ENCODE measurements around the gene NPRL2. TPM values are rescaled to one million over a fixed set of nuclear protein-coding genes. Genes with fewer than 3 reads are reported as not detected.

The NPRL2 gene
- total RNA-seq, 1 donor from 2014 or later = 16.4 TPM

DNA sequence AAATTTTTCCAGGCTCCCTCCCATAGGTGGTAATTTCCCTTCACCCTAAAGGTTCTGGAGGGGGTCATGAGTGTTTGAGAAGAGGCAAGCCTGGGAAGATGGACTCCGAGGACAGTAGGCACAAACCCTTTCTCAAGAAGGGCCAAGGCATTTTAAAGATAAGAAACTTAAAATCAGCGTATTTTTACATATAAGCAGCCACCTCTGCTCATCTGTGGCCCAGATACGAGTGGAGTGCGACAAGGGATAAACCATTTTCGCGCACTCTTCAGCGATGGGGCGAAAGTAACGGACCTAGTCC lies 10.5 kb downstream of the NPRL2 start:
- H3K4me3 ChIP-seq = peak overlapping the region; percentile 97
- no peak for DNase-seq
- peaks cover 15% of the 10 kb centered on the region for H3K27me3 ChIP-seq (ENCODE audit: low read depth)
- TF ChIP-seq, protein P1, sequence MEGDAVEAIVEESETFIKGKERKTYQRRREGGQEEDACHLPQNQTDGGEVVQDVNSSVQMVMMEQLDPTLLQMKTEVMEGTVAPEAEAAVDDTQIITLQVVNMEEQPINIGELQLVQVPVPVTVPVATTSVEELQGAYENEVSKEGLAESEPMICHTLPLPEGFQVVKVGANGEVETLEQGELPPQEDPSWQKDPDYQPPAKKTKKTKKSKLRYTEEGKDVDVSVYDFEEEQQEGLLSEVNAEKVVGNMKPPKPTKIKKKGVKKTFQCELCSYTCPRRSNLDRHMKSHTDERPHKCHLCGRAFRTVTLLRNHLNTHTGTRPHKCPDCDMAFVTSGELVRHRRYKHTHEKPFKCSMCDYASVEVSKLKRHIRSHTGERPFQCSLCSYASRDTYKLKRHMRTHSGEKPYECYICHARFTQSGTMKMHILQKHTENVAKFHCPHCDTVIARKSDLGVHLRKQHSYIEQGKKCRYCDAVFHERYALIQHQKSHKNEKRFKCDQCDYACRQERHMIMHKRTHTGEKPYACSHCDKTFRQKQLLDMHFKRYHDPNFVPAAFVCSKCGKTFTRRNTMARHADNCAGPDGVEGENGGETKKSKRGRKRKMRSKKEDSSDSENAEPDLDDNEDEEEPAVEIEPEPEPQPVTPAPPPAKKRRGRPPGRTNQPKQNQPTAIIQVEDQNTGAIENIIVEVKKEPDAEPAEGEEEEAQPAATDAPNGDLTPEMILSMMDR (IDR thresholded peaks at IDR 0.05; ENCODE audit: borderline replicate concordance) = no peak
- H3K4me1 ChIP-seq = peaks cover 64% of the 10 kb centered on the region
- intact Hi-C loops (cut with micrococcal nuclease) = no loop called here
- H3K36me3 ChIP-seq = no peaks in the 10 kb centered on the region
- H3K9me3 ChIP-seq (replicated peaks) = no peaks in the 10 kb centered on the region
- H3K27ac ChIP-seq (replicated peaks) = peak overlapping the region; percentile 95

DNA sequence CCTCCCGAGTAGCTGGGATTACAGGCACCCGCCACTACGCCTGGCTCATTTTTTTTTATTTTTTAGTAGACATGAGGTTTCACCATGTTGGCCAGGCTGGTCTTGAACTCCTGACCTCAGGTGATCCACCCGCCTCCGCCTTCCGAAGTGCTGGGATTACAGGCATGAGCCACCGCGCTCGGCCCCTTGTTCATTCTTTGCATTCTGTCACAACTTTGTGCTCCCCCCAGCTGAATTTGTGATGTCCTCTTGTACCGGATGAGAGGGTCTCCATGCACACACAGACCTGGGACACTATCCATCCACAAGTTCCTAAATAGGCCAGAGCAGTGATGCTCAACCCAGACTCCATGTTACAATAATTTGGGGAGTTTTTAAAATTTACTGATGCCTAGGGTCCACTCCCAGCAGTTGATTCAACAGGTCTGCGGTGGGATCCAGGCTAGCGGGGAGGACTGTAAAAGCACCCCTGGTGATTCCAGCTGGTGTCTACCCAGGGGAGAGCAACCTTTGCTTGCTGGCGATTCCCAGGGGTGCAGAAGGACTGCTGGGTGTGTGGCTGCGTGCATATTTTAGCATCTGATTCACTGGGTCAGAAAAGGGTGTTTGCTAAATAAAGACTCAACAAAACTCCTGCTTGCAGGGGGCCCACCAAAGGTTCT lies 11.0 kb downstream of the NPRL2 start:
- DNase-seq = no peak
- Histone ChIP-seq H3K4me3 (peak overlapping the region; percentile 97), H3K4me1 (peaks cover 67% of the 10 kb centered on the region), H3K27ac (replicated peaks) (peak overlapping the region; percentile 95), H3K27me3 (ENCODE audit: low read depth) (peaks cover 15% of the 10 kb centered on the region), H3K36me3 (no peaks in the 10 kb centered on the region), H3K9me3 (replicated peaks) (no peaks in the 10 kb centered on the region)
- TF ChIP-seq, protein P1 (IDR thresholded peaks at IDR 0.05; ENCODE audit: borderline replicate concordance) = no peak
- intact Hi-C loops (cut with micrococcal nuclease) = no loop called here

DNA sequence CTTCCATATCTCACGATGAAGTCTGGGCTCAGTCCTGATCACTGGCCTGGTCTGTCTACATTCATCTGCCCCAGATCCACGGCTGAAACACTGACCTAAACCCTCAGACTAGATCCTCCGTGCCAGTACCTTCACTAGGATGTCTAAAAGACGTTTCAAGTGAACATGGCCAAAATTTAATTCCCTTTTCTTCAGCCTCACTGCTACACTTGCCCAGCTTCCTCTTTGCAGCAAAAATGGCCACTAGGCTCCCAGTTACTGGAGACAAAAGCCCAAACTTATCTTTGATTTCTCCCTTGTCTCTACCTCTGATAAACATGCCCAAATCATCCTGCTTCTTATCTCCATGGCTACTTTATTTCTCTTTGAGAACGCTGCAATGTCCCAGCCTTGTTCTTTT lies 11.6 kb downstream of the NPRL2 start:
- Histone ChIP-seq H3K27me3 (ENCODE audit: low read depth) (peaks cover 15% of the 10 kb centered on the region), H3K36me3 (no peaks in the 10 kb centered on the region), H3K4me1 (peaks cover 74% of the 10 kb centered on the region), H3K9me3 (replicated peaks) (no peaks in the 10 kb centered on the region), H3K4me3 (peak overlapping the region; percentile 97), H3K27ac (replicated peaks) (peak overlapping the region; percentile 95)
- DNase-seq = no peak
- intact Hi-C loops (cut with micrococcal nuclease) = no loop called here
- TF ChIP-seq, protein P1 (IDR thresholded peaks at IDR 0.05; ENCODE audit: borderline replicate concordance) = no peak

DNA sequence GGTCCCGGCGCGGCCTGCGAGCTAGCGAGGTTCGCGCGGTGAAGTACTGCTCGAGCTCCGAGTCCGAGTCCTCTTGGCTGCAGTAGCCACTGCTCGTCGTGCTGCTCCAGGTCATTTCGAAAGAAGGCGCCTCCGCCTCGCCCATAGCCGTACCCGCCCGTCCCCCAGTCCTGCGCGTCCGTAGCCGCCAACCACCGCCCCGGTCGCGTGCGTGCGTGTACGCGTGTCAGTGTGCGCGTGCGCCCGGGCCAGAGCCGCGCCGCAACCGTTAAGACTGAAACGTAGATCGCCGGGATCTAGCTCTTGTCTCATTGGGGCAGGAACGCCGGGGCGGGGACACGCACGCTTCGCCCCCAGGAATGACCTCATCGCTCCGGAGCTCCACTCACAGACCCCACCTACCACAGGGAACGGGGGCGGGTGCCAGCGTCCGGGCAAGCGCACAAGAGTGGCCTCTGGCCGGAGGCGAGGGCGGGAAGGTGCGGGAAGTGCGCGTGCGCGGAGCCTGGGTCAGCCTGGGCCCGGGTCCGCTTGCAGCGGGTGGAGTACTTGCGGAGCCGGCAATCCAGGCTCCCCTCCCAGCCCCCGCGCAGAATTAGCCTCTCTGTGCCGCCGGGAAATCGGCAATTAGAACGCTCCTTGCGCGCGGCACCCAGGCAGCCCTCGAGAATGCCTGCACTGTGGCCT lies 13.3 kb downstream of the NPRL2 start:
- DNase-seq = peak; percentile 100
- Histone ChIP-seq H3K27me3 (ENCODE audit: low read depth) (peaks cover 15% of the 10 kb centered on the region), H3K27ac (replicated peaks) (peak overlapping the region; percentile 95), H3K9me3 (replicated peaks) (no peaks in the 10 kb centered on the region), H3K36me3 (peaks cover 3% of the 10 kb centered on the region), H3K4me1 (peaks cover 90% of the 10 kb centered on the region), H3K4me3 (peak overlapping the region; percentile 97)
- intact Hi-C loops (cut with micrococcal nuclease) = no loop called here
- TF ChIP-seq, protein P1 (IDR thresholded peaks at IDR 0.05; ENCODE audit: borderline replicate concordance) = no peak

DNA sequence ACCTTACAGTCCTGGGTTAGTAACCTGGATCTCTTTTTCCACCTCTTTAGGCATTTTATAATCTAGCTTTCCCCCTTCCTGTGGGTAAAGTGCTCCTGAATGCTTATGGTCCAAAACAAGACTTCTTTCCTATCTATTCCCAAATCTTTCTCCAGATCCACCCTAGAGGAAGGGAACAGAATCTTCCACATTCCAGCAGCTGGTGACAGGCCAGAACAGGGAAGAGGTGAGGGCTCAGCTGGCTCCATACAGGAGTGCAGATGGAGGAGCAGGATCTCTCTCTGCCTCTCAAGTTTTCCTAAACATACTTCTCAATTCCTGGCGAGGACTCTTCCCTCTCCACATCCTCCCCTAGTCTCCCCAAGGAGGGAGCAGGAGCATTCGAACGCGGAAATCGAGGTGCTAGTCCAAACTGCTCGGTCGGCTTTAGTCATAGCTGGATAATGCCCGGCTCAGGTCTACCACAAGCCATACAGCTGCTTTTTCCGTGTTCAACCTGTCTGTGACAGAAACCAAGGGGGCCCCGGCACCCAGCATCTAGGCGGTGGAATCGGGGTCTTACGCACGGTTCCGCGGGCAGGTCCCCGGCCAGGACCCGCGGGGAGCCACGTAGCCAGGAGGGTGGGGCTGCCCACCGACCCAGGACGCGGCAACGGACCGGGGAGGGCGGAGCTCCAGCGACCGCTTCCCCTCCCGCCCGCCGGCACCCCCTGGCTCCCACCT lies 14.0 kb downstream of the NPRL2 start:
- H3K36me3 ChIP-seq = peaks cover 10% of the 10 kb centered on the region
- TF ChIP-seq, protein P1 (IDR thresholded peaks at IDR 0.05; ENCODE audit: borderline replicate concordance) = no peak
- peaks cover 14% of the 10 kb centered on the region for H3K27me3 ChIP-seq (ENCODE audit: low read depth)
- DNase-seq = no peak
- H3K9me3 ChIP-seq (replicated peaks) = no peaks in the 10 kb centered on the region
- peaks cover 94% of the 10 kb centered on the region for H3K4me1 ChIP-seq
- peak overlapping the region; percentile 97 for H3K4me3 ChIP-seq
- H3K27ac ChIP-seq (replicated peaks) = peak overlapping the region; percentile 95
- intact Hi-C loops (cut with micrococcal nuclease) = no loop called here
